H9 (cell line): ENCODE data around the gene TREML2. TPM values are rescaled to one million over a fixed set of nuclear protein-coding genes. Genes with fewer than 3 reads are reported as not detected.

Experiments
- DNase-seq: peaks from one replicate; pipeline ENCODE4 v3.0.0-alpha.2; 2017
- H2AFZ ChIP-seq: one replicate; pipeline ENCODE4 v1.6.1; 2013; ENCODE audit warnings: mild to moderate bottlenecking, low read length, control low read depth, moderate library complexity
- H2AK5ac ChIP-seq: 2 replicates; pipeline ENCODE4 v1.6.1; 2013; ENCODE audit warnings: low read length, control low read depth, mixed read lengths; ENCODE audit not compliant: insufficient read length
- H2BK120ac ChIP-seq: one replicate; pipeline ENCODE4 v1.6.1; 2013; ENCODE audit warnings: low read depth, mild to moderate bottlenecking, low read length, control low read depth, inconsistent platforms; ENCODE audit not compliant: poor library complexity, severe bottlenecking
- H2BK12ac ChIP-seq: 2 replicates; pipeline ENCODE4 v1.6.1; 2013; ENCODE audit warnings: low read length, control low read depth, mixed read lengths, low read depth; ENCODE audit not compliant: insufficient read length
- H2BK15ac ChIP-seq: 2 replicates; pipeline ENCODE4 v1.6.1; 2013; ENCODE audit warnings: low read depth, low read length, control low read depth
- H2BK20ac ChIP-seq: one replicate; pipeline ENCODE4 v1.6.1; 2013; ENCODE audit warnings: low read depth, mild to moderate bottlenecking, low read length, control low read depth, inconsistent platforms; ENCODE audit not compliant: poor library complexity, severe bottlenecking
- H2BK5ac ChIP-seq: 2 replicates; pipeline ENCODE4 v1.6.1; 2013; ENCODE audit warnings: low read length, control low read depth, mixed read lengths; ENCODE audit not compliant: insufficient read length
- H3K14ac ChIP-seq: 2 replicates; pipeline ENCODE4 v1.6.1; 2013; ENCODE audit warnings: low read length, control low read depth; ENCODE audit not compliant: insufficient read depth
- H3K18ac ChIP-seq: 2 replicates; pipeline ENCODE4 v1.6.1; 2013; ENCODE audit warnings: low read depth, mild to moderate bottlenecking, mixed read lengths, low read length, control low read depth; ENCODE audit not compliant: insufficient read length
- H3K23ac ChIP-seq: 2 replicates; pipeline ENCODE4 v1.6.1; 2013; ENCODE audit warnings: low read length, control low read depth, mixed read lengths, low read depth; ENCODE audit not compliant: insufficient read length
- H3K23me2 ChIP-seq: 2 replicates; pipeline ENCODE4 v1.6.1; 2013; ENCODE audit warnings: low read depth, mild to moderate bottlenecking, mixed read lengths, low read length, control low read depth; ENCODE audit not compliant: insufficient read length, poor library complexity, severe bottlenecking
- H3K27ac ChIP-seq: 2 replicates; pipeline ENCODE4 v1.5.1; 2013; ENCODE audit warnings: low read length, control low read depth, mixed read lengths, low read depth; ENCODE audit not compliant: insufficient read length
- H3K27me3 ChIP-seq: 2 replicates; pipeline ENCODE4 v1.6.1; 2013; ENCODE audit warnings: low read length, control low read depth, inconsistent platforms; ENCODE audit not compliant: insufficient read depth
- H3K4ac ChIP-seq: 2 replicates; pipeline ENCODE4 v1.6.1; 2013; ENCODE audit warnings: low read depth, mild to moderate bottlenecking, control low read depth, inconsistent platforms, low read length, moderate library complexity
- H3K4me1 ChIP-seq: 2 replicates; pipeline ENCODE4 v1.6.1; 2013; ENCODE audit warnings: low read length, control low read depth, inconsistent platforms; ENCODE audit not compliant: insufficient read depth
- H3K4me2 ChIP-seq: 2 replicates; pipeline ENCODE4 v1.6.1; 2013; ENCODE audit warnings: low read length, control low read depth, mixed read lengths; ENCODE audit not compliant: insufficient read length, insufficient read depth
- H3K56ac ChIP-seq: 2 replicates; pipeline ENCODE4 v1.6.1; 2013; ENCODE audit warnings: low read depth, mild to moderate bottlenecking, mixed read lengths, low read length, control low read depth; ENCODE audit not compliant: insufficient read length
- H3K79me1 ChIP-seq: 2 replicates; pipeline ENCODE4 v1.6.1; 2013; ENCODE audit warnings: low read depth, mild to moderate bottlenecking, moderate library complexity, low read length, control low read depth, inconsistent platforms; ENCODE audit not compliant: insufficient read depth, poor library complexity, severe bottlenecking
- H3K79me2 ChIP-seq: 2 replicates; pipeline ENCODE4 v1.6.1; 2013; ENCODE audit warnings: low read length, control low read depth, inconsistent platforms; ENCODE audit not compliant: insufficient read depth
- H3K9ac ChIP-seq: 2 replicates; pipeline ENCODE4 v1.6.1; 2013; ENCODE audit warnings: low read length, control low read depth, mixed read lengths; ENCODE audit not compliant: insufficient read length; ENCODE audit errors: extremely low read depth
- H3K9me3 ChIP-seq: one replicate; pipeline ENCODE4 v1.6.1; 2013; ENCODE audit warnings: low read depth, low read length, inconsistent platforms; ENCODE audit not compliant: control insufficient read depth
- H3T11ph ChIP-seq: one replicate; pipeline ENCODE4 v1.6.1; 2013; ENCODE audit warnings: mild to moderate bottlenecking, low read length, control low read depth, inconsistent platforms
- H4K20me1 ChIP-seq: one replicate; pipeline ENCODE4 v1.6.1; 2013; ENCODE audit not compliant: control insufficient read depth, insufficient read length, insufficient read depth
- H4K5ac ChIP-seq: 2 replicates; pipeline ENCODE4 v1.6.1; 2013; ENCODE audit warnings: low read depth, mild to moderate bottlenecking, mixed read lengths, low read length, control low read depth; ENCODE audit not compliant: insufficient read length
- H4K8ac ChIP-seq: replicated peaks from 2 replicates; pipeline ENCODE4 v1.6.1; 2013; ENCODE audit warnings: low read length, control low read depth, mixed read lengths, low read depth; ENCODE audit not compliant: insufficient read length
- H4K91ac ChIP-seq: 2 replicates; pipeline ENCODE4 v1.6.1; 2013; ENCODE audit warnings: low read depth, mild to moderate bottlenecking, moderate library complexity, mixed read lengths, low read length, control low read depth; ENCODE audit not compliant: insufficient read length
- H3K27ac Mint-ChIP-seq, 3 experiments: 2 replicates in 2 of 3; 3 replicates in 1 of 3; pipeline ENCODE4 v1.8.0; 2020 to 2021; ENCODE audit warnings: mixed read lengths in 3 of 3, mild to moderate bottlenecking in 1 of 3, moderate library complexity in 1 of 3
- H3K27me3 Mint-ChIP-seq: 2 replicates; pipeline ENCODE4 v1.8.0; 2021; ENCODE audit warnings: low read depth, mild to moderate bottlenecking, moderate library complexity, mixed read lengths
- H3K36me3 Mint-ChIP-seq, 3 experiments: 2 replicates in 2 of 3; 3 replicates in 1 of 3; pipeline ENCODE4 v1.8.0; 2020 to 2021; ENCODE audit warnings: low read depth in 3 of 3, mixed read lengths in 3 of 3; ENCODE audit not compliant: insufficient read depth in 1 of 3
- H3K4me1 Mint-ChIP-seq, 2 experiments: 2 replicates each; pipeline ENCODE4 v1.8.0; 2020; ENCODE audit warnings: mixed read lengths in 2 of 2
- H3K4me3 Mint-ChIP-seq, 2 experiments: 2 replicates in 1 of 2; 3 replicates in 1 of 2; pipeline ENCODE4 v1.8.0; 2020 to 2021; ENCODE audit warnings: mild to moderate bottlenecking in 2 of 2, mixed read lengths in 2 of 2, moderate library complexity in 1 of 2
- H3K9me3 Mint-ChIP-seq, 2 experiments: 2 replicates in 1 of 2; 3 replicates in 1 of 2; pipeline ENCODE4 v1.8.0; 2020; ENCODE audit warnings: mild to moderate bottlenecking in 2 of 2, mixed read lengths in 2 of 2, moderate library complexity in 1 of 2
- CTCF ChIP-seq: fragments of 200-600 bp; sonication (generic); conservative IDR thresholded peaks from 3 replicates; pipeline ENCODE4 v1.8.0; 2021; ENCODE audit warnings: antibody characterized with exemption, mild to moderate bottlenecking
- WGBS: extraction: QIAGEN DNeasy Blood & Tissue Kit; methylation state at CpG from one replicate; pipeline ENCODE4 v1.1.7; 2013; ENCODE audit warnings: missing lambda C conversion rate, low lambda C conversion rate, mixed read lengths; ENCODE audit not compliant: insufficient read length; ENCODE audit errors: extremely low coverage; 5-methylcytosine and 5-hydroxymethylcytosine counted together
- total RNA-seq: library from RNA; stranded (reverse); gene quantifications from 2 replicates; pipeline ENCODE4 v1.2.1, GENCODE V29; 2021

TREML2 gene
- total RNA-seq, 1 experiment from 2014 or later, result 0.07 TPM

- Mint-ChIP-seq H3K36me3 (no peaks in the 10 kb centered on the region), H3K9me3 (no peaks in the 10 kb centered on the region; a peak in 1 of 5 replicates), H3K27ac (no peak overlapping the region; a peak in 1 of 7 replicates), H3K4me1 (peaks cover 26 to 30% of the 10 kb centered on the region in 2 experiments), H3K4me3 (no peak overlapping the region), H3K27me3 (peaks cover 2% of the 10 kb centered on the region; the same call in 1 of the 2 replicates)
- no peak for TF ChIP-seq CTCF
- Histone ChIP-seq H2BK20ac (no peak overlapping the region), H3T11ph (no peak overlapping the region), H3K4me1 (peaks cover 4% of the 10 kb centered on the region; the same call in 1 of the 2 replicates), H2AK5ac (no peak overlapping the region), H3K79me2 (no peaks in the 10 kb centered on the region), H2BK12ac (no peak overlapping the region), H4K91ac (no peak overlapping the region), H4K20me1 (no peaks in the 10 kb centered on the region), H2AFZ (no peak overlapping the region), H3K23me2 (no peaks in the 10 kb centered on the region), H3K9me3 (no peaks in the 10 kb centered on the region), H2BK5ac (no peak overlapping the region), H3K18ac (no peak overlapping the region), H3K4ac (no peak overlapping the region), H4K8ac (no peak overlapping the region), H3K27ac (no peak overlapping the region), H2BK15ac (no peak overlapping the region), H2BK120ac (no peak overlapping the region), H3K79me1 (no peaks in the 10 kb centered on the region), H3K4me2 (no peak overlapping the region), H3K9ac (no peak overlapping the region), H3K56ac (no peak overlapping the region), H4K5ac (no peak overlapping the region), H3K27me3 (no peaks in the 10 kb centered on the region), H3K23ac (no peak overlapping the region), H3K14ac (no peak overlapping the region)
- peak; percentile 60 for DNase-seq
- WGBS, result no CpG with 5 or more reads among the region's 5 CpGs
Measured at GRCh38 chr6:41167173-41167963, 33.6 kb downstream of the TREML2 start.
